ENCODE data around the gene TIFAB.

TIFAB gene

DNA sequence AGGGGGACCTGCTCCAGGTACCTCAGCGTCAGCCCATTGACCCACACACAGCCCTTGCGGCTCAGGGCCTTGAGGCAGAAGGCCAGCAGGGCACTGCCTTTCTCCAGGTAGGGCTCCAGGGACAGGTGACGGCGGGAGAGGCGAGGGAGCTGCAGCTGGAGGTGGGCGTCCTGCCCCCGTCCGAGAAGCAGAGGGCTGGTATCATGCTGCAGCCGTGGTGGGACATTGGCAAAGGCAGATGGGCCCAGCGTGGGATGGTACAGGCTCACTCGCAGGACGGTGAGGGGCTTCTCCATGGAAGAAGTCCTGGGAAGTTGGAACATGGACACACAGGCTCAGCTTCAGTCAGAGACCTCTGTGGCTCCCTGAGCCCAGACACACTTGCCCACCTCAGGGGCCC lies 2.5 kb downstream of the TIFAB start:
- H3K4me3 Mint-ChIP-seq, result no peak overlapping the region
- DNase-seq (ENCODE audit: low spot score in 2 of 2), result no peak
- ATAC-seq (replicated peaks; ENCODE audit: extremely low read depth, poor library complexity, severe bottlenecking), result no peak
- H3K36me3 Mint-ChIP-seq (ENCODE audit: insufficient read depth), result no peaks in the 10 kb centered on the region
- H3K27me3 Mint-ChIP-seq, result peaks cover 25% of the 10 kb centered on the region
- H3K27ac Mint-ChIP-seq (ENCODE audit: low read depth), result no peak overlapping the region
- H3K4me1 Mint-ChIP-seq, result no peaks in the 10 kb centered on the region
- H3K9me3 Mint-ChIP-seq, result no peaks in the 10 kb centered on the region

DNA sequence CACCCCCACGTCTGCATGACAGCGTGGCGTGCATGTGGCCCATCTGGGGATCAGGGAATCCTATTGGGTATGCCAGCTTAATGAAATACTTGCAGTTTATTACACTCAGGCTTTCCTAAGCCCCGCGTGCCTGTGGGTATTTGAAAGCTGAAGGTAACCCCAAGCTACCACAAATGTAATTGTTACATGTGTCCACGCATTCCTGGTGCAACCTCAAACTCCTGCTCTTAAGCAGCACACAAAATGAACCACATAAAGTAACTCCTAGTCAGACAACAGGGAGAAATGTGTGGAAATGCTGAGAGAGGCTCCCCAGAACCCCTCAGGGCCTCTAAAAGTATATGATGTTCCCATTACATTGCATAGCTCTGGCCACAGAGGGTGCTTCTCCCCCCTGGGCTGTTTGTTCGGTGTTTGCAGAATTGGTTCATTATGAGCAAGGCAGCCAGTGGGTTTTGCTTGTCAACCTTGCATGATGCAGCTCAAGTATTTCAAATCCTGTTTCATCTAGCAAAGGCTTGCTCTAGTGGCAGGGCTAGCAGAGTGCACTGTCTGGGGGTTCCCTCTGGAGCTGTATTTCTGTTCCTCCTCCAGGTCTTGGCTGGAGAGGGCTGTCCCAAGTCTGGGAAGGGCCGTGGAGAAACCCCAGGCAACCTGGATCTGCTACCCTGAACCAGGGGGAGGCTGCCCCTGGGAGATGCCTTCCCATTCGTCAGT lies 3.2 kb downstream of the TIFAB start:
- peaks cover 20% of the 10 kb centered on the region for H3K27me3 Mint-ChIP-seq
- H3K9me3 Mint-ChIP-seq, result no peaks in the 10 kb centered on the region
- ATAC-seq (replicated peaks; ENCODE audit: extremely low read depth, poor library complexity, severe bottlenecking), result no peak
- no peak overlapping the region for H3K4me3 Mint-ChIP-seq
- H3K4me1 Mint-ChIP-seq, result no peaks in the 10 kb centered on the region
- H3K27ac Mint-ChIP-seq (ENCODE audit: low read depth), result no peak overlapping the region
- DNase-seq (ENCODE audit: low spot score in 2 of 2), result no peak
- no peaks in the 10 kb centered on the region for H3K36me3 Mint-ChIP-seq (ENCODE audit: insufficient read depth)

DNA sequence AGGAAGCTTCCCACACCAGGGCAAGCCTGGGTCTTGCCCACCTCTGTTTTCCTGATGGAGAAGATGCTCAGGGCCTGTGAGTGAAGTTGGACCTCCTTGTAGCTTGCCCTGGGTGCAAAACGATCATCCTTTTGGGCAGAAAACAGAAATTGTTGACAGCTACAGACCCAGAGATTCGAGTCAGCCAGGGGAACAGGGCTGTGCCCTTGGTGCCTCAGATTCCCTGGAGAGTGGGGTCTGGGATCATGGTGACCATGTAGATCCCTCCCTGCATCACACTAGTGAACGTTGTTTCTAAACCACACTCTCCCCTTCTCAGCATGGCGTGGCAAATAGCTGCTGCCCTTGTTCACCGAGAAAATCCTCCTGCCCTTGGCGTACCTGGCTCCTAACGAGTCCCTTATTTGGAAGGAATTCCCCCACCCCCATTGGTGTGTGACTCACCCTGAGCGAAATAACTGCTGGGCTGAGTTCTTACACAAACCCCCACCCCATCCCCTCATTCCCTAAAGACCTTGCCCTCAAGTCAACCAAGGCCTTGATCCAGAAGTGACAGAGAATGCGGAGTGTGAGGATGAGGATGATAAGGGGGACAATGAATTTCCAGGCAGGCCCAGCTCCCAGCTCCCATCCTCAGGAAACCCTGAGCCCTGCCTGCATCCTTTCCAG lies 3.9 kb downstream of the TIFAB start:
- no peaks in the 10 kb centered on the region for H3K4me1 Mint-ChIP-seq
- ATAC-seq (replicated peaks; ENCODE audit: extremely low read depth, poor library complexity, severe bottlenecking) (no peak), DNase-seq (ENCODE audit: low spot score in 2 of 2) (no peak)
- H3K36me3 Mint-ChIP-seq (ENCODE audit: insufficient read depth), result no peaks in the 10 kb centered on the region
- H3K4me3 Mint-ChIP-seq, result no peak overlapping the region
- H3K27me3 Mint-ChIP-seq, result peaks cover 15% of the 10 kb centered on the region
- H3K9me3 Mint-ChIP-seq, result no peaks in the 10 kb centered on the region
- no peak overlapping the region for H3K27ac Mint-ChIP-seq (ENCODE audit: low read depth)

DNA sequence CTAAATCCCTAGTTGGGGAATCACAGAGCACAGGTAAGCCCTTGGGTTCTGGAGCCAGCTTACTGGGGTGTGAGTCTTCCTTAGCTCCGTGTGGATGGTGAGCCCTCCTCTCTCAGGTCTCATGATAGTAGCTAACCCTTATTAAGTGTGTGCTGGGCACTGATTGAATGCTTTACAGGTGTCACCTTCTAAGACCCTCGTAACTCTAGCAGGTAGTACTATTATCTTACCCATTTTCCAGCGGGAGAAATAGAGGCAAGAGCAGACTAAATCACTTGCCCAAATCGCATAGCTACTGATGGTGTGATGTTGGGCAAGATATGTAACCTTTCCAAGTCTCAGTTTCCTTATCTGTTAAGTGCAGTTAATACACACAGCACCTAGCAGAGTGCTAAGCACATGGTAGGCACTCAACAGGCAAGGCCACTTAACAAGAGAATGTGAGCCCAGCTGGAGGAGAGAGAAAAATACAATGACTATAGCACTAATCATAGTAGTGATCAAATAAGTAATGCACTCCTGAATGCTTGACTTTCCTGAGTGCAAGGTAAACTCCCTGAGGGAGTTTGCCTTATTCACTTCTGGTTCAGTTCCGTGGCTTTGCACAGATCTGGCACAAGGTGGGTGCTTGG lies 4.7 kb downstream of the TIFAB start, which contains the start of gene DCANP1:
TSS of gene DCANP1 (minus strand) at position 51 of the 632 bp plus-strand sequence. CDS start 240 bp downstream, outside the sequence.
- H3K36me3 Mint-ChIP-seq (ENCODE audit: insufficient read depth), result no peaks in the 10 kb centered on the region
- ATAC-seq (replicated peaks; ENCODE audit: extremely low read depth, poor library complexity, severe bottlenecking) (no peak), DNase-seq (ENCODE audit: low spot score in 2 of 2) (no peak)
- no peak within 1 kb of the TSS for H3K27ac Mint-ChIP-seq (ENCODE audit: low read depth)
- peaks cover 12% of the 10 kb centered on the region for H3K27me3 Mint-ChIP-seq
- no peak within 1 kb of the TSS for H3K4me3 Mint-ChIP-seq
- H3K4me1 Mint-ChIP-seq, result no peaks in the 10 kb centered on the region
- no peaks in the 10 kb centered on the region for H3K9me3 Mint-ChIP-seq

DNA sequence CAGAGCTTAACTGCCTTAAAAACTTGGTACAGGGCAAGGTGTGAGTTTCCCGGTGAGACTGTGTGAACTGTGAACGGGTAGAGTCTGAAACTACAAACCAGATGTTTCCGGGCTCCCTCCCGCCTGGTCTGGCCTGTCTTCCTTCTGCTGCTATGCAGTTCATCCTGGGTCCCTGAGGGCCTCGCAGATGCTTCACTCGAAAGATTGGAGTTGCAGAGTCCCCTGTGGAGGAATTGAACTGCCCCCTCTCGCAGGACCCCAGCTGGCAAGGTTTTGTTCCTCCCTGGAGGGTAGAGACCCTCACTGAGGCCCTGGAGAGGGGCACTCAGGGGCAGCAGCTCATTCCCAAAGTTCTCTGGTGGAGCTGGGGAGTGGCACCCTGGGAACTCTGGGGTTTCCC lies 5.5 kb downstream of the TIFAB start:
- no peaks in the 10 kb centered on the region for H3K9me3 Mint-ChIP-seq
- H3K27me3 Mint-ChIP-seq, result peaks cover 7% of the 10 kb centered on the region
- DNase-seq (ENCODE audit: low spot score in 2 of 2), result no peak
- H3K36me3 Mint-ChIP-seq (ENCODE audit: insufficient read depth), result no peaks in the 10 kb centered on the region
- no peak for ATAC-seq (replicated peaks; ENCODE audit: extremely low read depth, poor library complexity, severe bottlenecking)
- H3K4me1 Mint-ChIP-seq, result no peaks in the 10 kb centered on the region
- H3K27ac Mint-ChIP-seq (ENCODE audit: low read depth), result no peak overlapping the region
- no peak overlapping the region for H3K4me3 Mint-ChIP-seq

DNA sequence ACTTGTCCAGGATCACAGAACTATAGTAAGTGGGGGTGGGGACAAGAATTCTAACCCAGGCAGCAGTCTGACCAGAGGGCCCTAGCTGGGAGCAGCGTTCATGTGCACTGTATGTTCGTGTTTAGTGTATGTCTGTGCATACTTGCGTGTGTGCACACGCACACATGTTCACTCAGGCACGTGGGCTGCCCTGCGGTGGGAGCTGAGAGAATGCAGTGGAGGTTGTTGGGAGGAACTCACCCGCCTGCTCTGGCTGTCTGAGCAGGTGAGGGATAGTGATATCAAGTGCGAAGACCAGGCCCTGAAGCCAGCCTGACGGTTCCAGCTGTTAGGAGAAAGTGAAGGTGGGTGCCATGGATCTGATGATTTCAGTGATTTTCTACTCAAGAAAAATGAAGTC lies 5.9 kb downstream of the TIFAB start:
- no peak overlapping the region for H3K4me3 Mint-ChIP-seq
- DNase-seq (ENCODE audit: low spot score in 2 of 2) (no peak), ATAC-seq (replicated peaks; ENCODE audit: extremely low read depth, poor library complexity, severe bottlenecking) (no peak)
- no peaks in the 10 kb centered on the region for H3K9me3 Mint-ChIP-seq
- peaks cover 7% of the 10 kb centered on the region for H3K27me3 Mint-ChIP-seq
- H3K36me3 Mint-ChIP-seq (ENCODE audit: insufficient read depth), result no peaks in the 10 kb centered on the region
- H3K27ac Mint-ChIP-seq (ENCODE audit: low read depth), result no peak overlapping the region
- no peaks in the 10 kb centered on the region for H3K4me1 Mint-ChIP-seq

DNA sequence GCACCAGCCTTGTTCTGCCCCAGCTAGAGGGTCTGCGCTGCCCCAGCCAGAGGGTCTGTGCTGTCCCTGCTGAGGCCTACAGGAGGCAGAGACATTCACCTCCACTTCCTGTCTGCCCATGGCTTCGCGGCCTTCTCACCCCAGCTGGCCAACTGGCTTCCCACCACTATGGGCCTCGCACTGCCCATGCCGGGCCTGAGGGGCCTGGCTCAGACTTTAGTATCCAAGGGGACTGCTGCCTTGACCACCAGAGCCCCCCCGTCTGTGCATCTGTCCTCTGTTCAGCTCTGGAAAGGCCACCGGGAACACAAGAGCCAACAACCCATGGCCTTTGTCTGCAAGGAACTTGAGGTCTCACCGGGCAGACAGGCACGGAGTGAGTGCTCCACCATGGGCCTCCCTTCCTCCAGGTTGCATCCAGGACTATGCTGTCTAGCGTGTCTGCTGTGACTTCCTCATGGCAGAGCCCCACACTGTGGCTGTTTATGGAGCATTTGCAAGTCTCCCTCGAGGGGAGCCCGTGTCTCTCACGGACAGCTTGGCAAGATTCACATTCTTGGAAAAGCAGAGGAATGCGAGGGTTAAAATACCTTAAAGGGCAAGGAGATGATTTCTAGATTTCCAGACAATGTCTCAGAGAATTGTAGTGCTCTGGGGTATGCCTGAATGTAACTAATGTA lies 6.7 kb downstream of the TIFAB start:
- DNase-seq (ENCODE audit: low spot score in 2 of 2) (no peak), ATAC-seq (replicated peaks; ENCODE audit: extremely low read depth, poor library complexity, severe bottlenecking) (no peak)
- Mint-ChIP-seq H3K9me3 (no peaks in the 10 kb centered on the region), H3K36me3 (ENCODE audit: insufficient read depth) (no peaks in the 10 kb centered on the region), H3K27ac (ENCODE audit: low read depth) (no peak overlapping the region), H3K4me1 (no peaks in the 10 kb centered on the region), H3K27me3 (peaks cover 7% of the 10 kb centered on the region), H3K4me3 (no peak overlapping the region)

DNA sequence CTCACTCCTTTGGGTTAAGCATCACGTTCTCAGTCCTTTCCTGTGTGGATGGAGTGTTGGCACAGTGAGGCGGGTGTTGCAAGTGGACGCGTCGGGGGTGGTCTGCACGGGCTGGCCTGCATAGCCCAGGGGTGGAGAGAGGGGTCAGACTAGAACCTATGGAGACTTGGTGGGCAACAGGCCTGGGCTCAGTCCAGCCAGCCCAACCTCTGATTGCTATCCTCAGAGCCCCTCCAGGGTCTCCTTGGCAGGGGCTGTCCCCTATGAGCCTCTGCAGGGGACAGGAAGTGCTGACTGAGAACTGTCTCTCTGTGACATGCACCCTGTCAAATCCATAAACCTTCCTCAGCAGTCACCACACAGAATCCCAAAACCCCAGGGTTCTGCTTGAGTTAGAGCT lies 7.3 kb downstream of the TIFAB start:
- H3K9me3 Mint-ChIP-seq, result no peaks in the 10 kb centered on the region
- no peaks in the 10 kb centered on the region for H3K4me1 Mint-ChIP-seq
- H3K36me3 Mint-ChIP-seq (ENCODE audit: insufficient read depth), result no peaks in the 10 kb centered on the region
- no peak overlapping the region for H3K4me3 Mint-ChIP-seq
- DNase-seq (ENCODE audit: low spot score in 2 of 2) (no peak), ATAC-seq (replicated peaks; ENCODE audit: extremely low read depth, poor library complexity, severe bottlenecking) (no peak)
- H3K27me3 Mint-ChIP-seq, result peaks cover 7% of the 10 kb centered on the region
- H3K27ac Mint-ChIP-seq (ENCODE audit: low read depth), result no peak overlapping the region

DNA sequence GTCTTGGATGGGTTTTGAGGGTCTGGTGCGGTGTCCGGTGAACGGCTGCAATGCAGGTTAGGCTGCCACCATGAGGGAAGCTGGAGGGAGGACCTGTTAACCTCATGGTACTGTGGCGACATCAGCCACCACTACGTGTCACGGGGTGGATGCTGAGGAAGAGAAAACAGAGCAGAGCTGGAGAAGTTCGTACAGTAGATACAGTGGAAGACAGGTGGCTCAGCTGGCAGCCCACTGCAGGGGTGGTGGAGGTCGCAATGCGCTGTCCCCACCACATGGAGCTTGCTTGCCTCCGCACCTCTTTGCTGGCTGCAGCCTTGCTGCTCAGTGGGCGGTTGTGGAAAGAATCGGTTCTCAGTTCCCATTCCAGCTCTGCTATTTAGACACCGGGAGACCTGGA lies 7.8 kb downstream of the TIFAB start:
- no peak for DNase-seq (ENCODE audit: low spot score in 2 of 2)
- Mint-ChIP-seq H3K4me3 (no peak overlapping the region), H3K4me1 (no peaks in the 10 kb centered on the region), H3K9me3 (no peaks in the 10 kb centered on the region), H3K36me3 (ENCODE audit: insufficient read depth) (no peaks in the 10 kb centered on the region), H3K27me3 (peaks cover 7% of the 10 kb centered on the region), H3K27ac (ENCODE audit: low read depth) (no peak overlapping the region)
- ATAC-seq (replicated peaks; ENCODE audit: extremely low read depth, poor library complexity, severe bottlenecking), result no peak

DNA sequence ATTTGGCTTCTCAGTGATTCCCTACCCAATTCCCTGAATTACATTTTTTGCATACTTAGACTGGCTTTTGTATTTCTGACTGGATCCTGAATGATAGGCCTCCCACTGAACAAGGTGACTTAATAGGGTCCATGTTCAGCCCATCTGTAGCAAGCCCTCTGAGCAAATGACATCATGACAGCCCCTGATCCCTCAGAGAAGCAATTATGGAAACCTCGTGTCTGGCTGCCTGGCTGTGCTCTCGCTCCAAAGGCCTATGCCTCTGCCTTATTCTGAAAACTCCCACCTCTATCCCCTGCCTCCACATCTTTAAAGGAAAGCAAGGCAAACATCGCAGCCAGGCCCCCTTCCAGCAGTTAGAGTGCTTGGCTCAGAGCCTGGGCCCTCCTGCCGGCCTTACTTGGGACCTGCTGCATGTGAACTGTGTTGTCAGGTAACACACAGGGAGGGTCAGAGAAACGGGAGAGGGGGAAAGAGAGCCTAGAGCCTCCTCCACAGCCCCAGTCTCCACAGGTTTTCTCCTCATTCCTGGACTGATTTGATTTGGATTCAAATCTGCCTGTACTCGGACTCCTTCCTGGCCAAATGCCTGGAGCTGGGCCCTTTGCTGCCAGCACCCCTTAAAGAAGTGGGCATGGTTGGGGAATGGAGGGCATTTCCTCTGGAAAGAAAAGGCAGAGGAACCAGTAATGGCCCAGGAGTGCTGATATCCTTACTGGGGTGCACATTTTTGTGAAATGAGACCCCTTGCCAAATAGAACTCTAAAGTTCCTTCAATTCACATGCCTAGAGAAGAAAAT lies 8.8 kb downstream of the TIFAB start:
- no peak for DNase-seq (ENCODE audit: low spot score in 2 of 2)
- Mint-ChIP-seq H3K4me3 (no peak overlapping the region), H3K9me3 (no peaks in the 10 kb centered on the region), H3K36me3 (ENCODE audit: insufficient read depth) (no peaks in the 10 kb centered on the region), H3K27ac (ENCODE audit: low read depth) (no peak overlapping the region), H3K27me3 (peaks cover 16% of the 10 kb centered on the region), H3K4me1 (no peaks in the 10 kb centered on the region)
- no peak for ATAC-seq (replicated peaks; ENCODE audit: extremely low read depth, poor library complexity, severe bottlenecking)

DNA sequence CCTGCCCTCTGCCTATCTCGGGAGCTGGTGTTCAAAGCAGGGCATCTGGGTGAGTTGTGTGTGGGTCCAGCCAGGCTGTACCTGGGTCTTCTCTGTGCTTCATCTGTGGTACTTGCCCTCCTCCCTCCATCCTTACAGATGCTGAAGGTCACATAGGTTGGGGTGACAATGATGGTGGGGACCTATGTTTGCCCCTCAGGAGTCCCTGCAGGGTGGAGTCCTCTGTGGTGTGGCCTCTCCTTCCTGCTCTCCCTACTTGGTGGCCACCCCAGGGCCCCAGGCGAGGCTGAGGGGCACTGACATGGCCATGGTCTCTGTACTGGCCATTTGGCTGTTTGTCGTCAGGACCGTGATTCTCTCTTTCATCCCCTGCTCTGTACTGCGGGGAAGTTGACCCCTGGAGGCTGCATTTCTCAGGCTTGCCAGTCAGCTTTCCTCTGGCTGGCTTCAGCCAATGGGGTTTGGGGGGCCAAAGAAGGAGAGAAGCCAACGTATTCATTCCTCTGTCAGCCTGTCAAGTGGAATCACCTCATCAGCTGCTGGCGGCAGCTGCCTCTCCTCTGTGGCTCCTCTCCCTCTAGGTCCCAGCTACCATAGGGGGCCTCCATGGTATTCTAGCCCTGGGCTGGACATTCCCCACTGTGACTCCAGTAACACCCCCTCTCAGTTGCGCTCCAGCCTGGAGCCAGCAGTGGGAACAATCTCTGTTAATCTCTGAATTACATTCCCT lies 9.6 kb downstream of the TIFAB start:
- no peaks in the 10 kb centered on the region for H3K4me1 Mint-ChIP-seq
- peaks cover 23% of the 10 kb centered on the region for H3K27me3 Mint-ChIP-seq
- DNase-seq (ENCODE audit: low spot score in 2 of 2) (no peak), ATAC-seq (replicated peaks; ENCODE audit: extremely low read depth, poor library complexity, severe bottlenecking) (no peak)
- H3K36me3 Mint-ChIP-seq (ENCODE audit: insufficient read depth), result no peaks in the 10 kb centered on the region
- no peak overlapping the region for H3K4me3 Mint-ChIP-seq
- H3K27ac Mint-ChIP-seq (ENCODE audit: low read depth), result no peak overlapping the region
- H3K9me3 Mint-ChIP-seq, result no peaks in the 10 kb centered on the region

DNA sequence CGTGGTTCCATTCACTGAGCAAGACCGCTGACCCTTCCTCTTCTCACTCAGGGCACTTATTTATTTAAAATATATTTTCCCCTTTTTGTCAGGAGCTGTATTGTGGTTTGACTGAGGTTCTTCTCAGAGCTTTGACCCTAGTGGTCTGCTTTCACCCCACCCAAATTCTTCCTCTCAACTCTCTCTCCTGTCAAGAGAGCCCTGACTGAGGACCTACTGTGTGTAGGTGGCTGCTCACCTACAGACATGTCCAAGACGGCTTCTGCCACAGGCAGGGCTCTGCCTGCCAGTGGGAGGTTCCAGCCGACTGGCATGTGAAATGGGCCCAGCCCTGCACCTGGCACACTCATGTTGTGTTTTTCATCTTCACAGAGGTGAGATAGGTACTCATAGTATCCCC lies 10.2 kb downstream of the TIFAB start:
- ATAC-seq (replicated peaks; ENCODE audit: extremely low read depth, poor library complexity, severe bottlenecking) (no peak), DNase-seq (ENCODE audit: low spot score in 2 of 2) (no peak)
- H3K4me3 Mint-ChIP-seq, result no peak overlapping the region
- no peaks in the 10 kb centered on the region for H3K9me3 Mint-ChIP-seq
- no peak overlapping the region for H3K27ac Mint-ChIP-seq (ENCODE audit: low read depth)
- H3K4me1 Mint-ChIP-seq, result no peaks in the 10 kb centered on the region
- peaks cover 2% of the 10 kb centered on the region for H3K36me3 Mint-ChIP-seq (ENCODE audit: insufficient read depth)
- H3K27me3 Mint-ChIP-seq, result peaks cover 23% of the 10 kb centered on the region

All from central memory CD8-positive, alpha-beta T cell (primary cell).